Fibroblast of lung (primary cell): Measurements from ENCODE around the gene AGAP2.

ENCODE experiments used
- CTCF ChIP-seq, 2 donors: IDR thresholded peaks in 1 of 2; conservative IDR thresholded peaks in 1 of 2; 1 replicate in 1 of 2; 2 replicates in 1 of 2; pipeline ENCODE4 v1.5.1; 2011 to 2012; ENCODE audit warnings: low read length in 2 of 2, control low read depth in 1 of 2, inconsistent platforms in 1 of 2, low read depth in 1 of 2, mild to moderate bottlenecking in 1 of 2
- EZH2 ChIP-seq: IDR thresholded peaks from 2 replicates; pipeline ENCODE4 v1.5.1; 2012; ENCODE audit warnings: low read length, control low read depth, mild to moderate bottlenecking; ENCODE audit errors: missing control alignments

GRCh38 chr12:57716305-57716704 lies 22.2 kb downstream of the AGAP2 start:
- TF ChIP-seq CTCF (conservative IDR thresholded peaks at IDR 0.05 in 1 of 2, IDR thresholded peaks at IDR 0.05 in 1 of 2; ENCODE audit: low read depth in 1 of 2, low read length in 2 of 2) (no peak), EZH2 (no peak)
